Kidney (tissue), 14 donors: ENCODE results near the gene LHFPL3. TPM values are rescaled to one million over a fixed set of nuclear protein-coding genes. Genes with fewer than 3 reads are reported as not detected.

Experiments used
- DNase-seq, 5 donors: peaks; one replicate each; pipeline ENCODE4 v3.0.0-alpha.2; 2013 to 2020
- FAIRE-seq: peaks from 2 replicates; lab custom pipeline; 2012; peaks lifted over from hg19 to GRCh38; lab: Jason Lieb, UNC
- H3K27ac ChIP-seq, 2 donors: one replicate each; pipeline ENCODE4 v1.7.0; 2013; ENCODE audit warnings: low read depth in 2 of 2, low read length in 2 of 2, inconsistent platforms in 1 of 2
- H3K27me3 ChIP-seq: one replicate; pipeline ENCODE4 v1.7.1; 2013; ENCODE audit warnings: low read length, inconsistent platforms; ENCODE audit not compliant: control insufficient read depth, insufficient read depth
- H3K36me3 ChIP-seq, 3 donors: one replicate each; pipeline versions ENCODE4 v1.7.0 to v1.7.1; 2013; ENCODE audit warnings: low read length in 3 of 3, control low read depth in 1 of 3, inconsistent platforms in 1 of 3; ENCODE audit not compliant: insufficient read depth in 3 of 3, control insufficient read depth in 2 of 3
- H3K4me1 ChIP-seq, 3 donors: one replicate each; pipeline versions ENCODE4 v1.7.0 to v1.7.1; 2013; ENCODE audit warnings: low read length in 3 of 3, inconsistent platforms in 1 of 3, low read depth in 1 of 3; ENCODE audit not compliant: control insufficient read depth in 2 of 3, insufficient read depth in 2 of 3
- H3K4me3 ChIP-seq, 3 donors: one replicate each; pipeline versions ENCODE4 v1.7.0 to v1.8.1; 2013; ENCODE audit warnings: low read length in 3 of 3, control low read depth in 1 of 3, inconsistent platforms in 1 of 3
- H3K9ac ChIP-seq, 3 donors: one replicate each; pipeline versions ENCODE4 v1.7.0 to v1.7.1; 2013; ENCODE audit warnings: low read length in 3 of 3, control low read depth in 1 of 3, inconsistent platforms in 1 of 3
- H3K9me3 ChIP-seq, 3 donors: one replicate each; pipeline versions ENCODE4 v1.7.0 to v1.7.1; 2013; ENCODE audit warnings: low read length in 3 of 3, control low read depth in 1 of 3, inconsistent platforms in 1 of 3; ENCODE audit not compliant: control insufficient read depth in 2 of 3, insufficient read depth in 1 of 3
- intact Hi-C: fragments of 100-400 bp; cut with DNase I; formaldehyde crosslinking; loops from one replicate; pipeline ENCODE4 v1.11.1; 2022
- polyA plus RNA-seq: library from polyadenylated mRNA; stranded (reverse); fragments of 350-450 nt; fragmentation: Illumina TruSeq; extraction: RNeasy Lipid Tissue Mini Kit (QIAGEN cat#74804); gene quantifications from one replicate; pipeline ENCODE4 v1.2.3, GENCODE V29; 2014; ENCODE audit warnings: low read depth, low replicate concordance; ENCODE audit not compliant: insufficient read depth
- total RNA-seq: library from RNA; stranded (reverse); fragmentation: NEBNext Ultra II Directional; extraction: Animal tissue kit (Norgen Biotek cat#: 25700); gene quantifications from one replicate; pipeline ENCODE4 v1.2.1, GENCODE V29; 2021
- TF ChIP-seq, protein P1 (sequence below): IDR thresholded peaks from 3 replicates; pipeline ENCODE4 v1.5.1; 2012; ENCODE audit warnings: mild to moderate bottlenecking, moderate library complexity, borderline replicate concordance; ENCODE audit not compliant: insufficient read depth; ENCODE audit errors: extremely low read depth
- donor health status: control.
- donor health status: control.
- donor health status: control.
- donor health status: control.
- donor health status: control.
- donor health status: DM: yes; HTN: yes; CAD: no.
- donor health status: Normal renal cell carcinoma (clear cell type).

LHFPL3 gene
- total and polyA plus RNA-seq, 2 donors from 2014 or later = not detected

DNA sequence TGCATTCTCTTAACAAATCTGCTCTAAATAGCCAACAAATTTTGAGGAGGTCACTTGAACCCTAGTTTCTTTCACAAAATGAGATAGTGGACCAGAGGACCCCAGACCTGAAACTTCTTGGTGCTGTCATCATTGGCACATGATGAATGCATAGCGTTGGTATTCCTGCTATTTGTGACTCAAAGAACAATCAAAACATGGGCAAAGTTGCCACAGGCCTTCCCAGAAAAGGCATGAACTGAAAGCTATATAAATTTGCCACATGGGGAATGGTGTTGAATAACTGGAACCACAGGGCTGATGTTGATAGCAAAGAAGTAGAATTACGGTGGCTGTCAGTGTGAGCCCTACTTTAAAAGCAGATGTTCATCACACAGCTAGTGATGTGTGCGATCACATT lies 465.8 kb downstream of the LHFPL3 start:
- Histone ChIP-seq H3K36me3 (no peaks in the 10 kb centered on the region), H3K27me3 (no peaks in the 10 kb centered on the region), H3K9me3 (no peaks in the 10 kb centered on the region), H3K4me1 (no peaks in the 10 kb centered on the region), H3K27ac (no peak overlapping the region), H3K9ac (no peak overlapping the region), H3K4me3 (no peak overlapping the region)
- TF ChIP-seq, protein P1, sequence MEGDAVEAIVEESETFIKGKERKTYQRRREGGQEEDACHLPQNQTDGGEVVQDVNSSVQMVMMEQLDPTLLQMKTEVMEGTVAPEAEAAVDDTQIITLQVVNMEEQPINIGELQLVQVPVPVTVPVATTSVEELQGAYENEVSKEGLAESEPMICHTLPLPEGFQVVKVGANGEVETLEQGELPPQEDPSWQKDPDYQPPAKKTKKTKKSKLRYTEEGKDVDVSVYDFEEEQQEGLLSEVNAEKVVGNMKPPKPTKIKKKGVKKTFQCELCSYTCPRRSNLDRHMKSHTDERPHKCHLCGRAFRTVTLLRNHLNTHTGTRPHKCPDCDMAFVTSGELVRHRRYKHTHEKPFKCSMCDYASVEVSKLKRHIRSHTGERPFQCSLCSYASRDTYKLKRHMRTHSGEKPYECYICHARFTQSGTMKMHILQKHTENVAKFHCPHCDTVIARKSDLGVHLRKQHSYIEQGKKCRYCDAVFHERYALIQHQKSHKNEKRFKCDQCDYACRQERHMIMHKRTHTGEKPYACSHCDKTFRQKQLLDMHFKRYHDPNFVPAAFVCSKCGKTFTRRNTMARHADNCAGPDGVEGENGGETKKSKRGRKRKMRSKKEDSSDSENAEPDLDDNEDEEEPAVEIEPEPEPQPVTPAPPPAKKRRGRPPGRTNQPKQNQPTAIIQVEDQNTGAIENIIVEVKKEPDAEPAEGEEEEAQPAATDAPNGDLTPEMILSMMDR = no peak
- no peak for FAIRE-seq
- no peak for DNase-seq
- intact Hi-C loops = no loop called here

DNA sequence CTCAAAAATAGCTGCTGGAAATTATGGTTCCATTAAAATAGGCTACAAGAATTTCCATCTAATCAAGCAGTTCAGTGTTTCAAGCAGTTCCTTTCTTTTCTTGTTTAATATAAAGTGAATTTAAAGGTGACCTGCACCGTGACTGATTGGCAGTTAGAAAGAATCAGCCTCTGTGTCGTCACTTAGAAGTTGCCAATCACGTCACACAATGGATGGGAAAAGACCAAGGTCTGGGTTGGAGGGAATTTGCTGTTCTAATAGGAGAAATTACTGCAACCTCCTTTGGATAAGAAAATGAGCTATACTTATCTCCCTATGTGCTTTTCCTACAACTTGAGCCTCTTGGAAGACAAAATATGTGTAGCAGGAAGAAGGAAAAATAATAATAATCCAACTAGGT lies 466.2 kb downstream of the LHFPL3 start:
- intact Hi-C loops = no loop called here
- DNase-seq (no peak), FAIRE-seq (no peak)
- Histone ChIP-seq H3K4me1 (no peaks in the 10 kb centered on the region), H3K27me3 (no peaks in the 10 kb centered on the region), H3K4me3 (no peak overlapping the region), H3K9me3 (no peaks in the 10 kb centered on the region), H3K9ac (no peak overlapping the region), H3K27ac (no peak overlapping the region), H3K36me3 (no peaks in the 10 kb centered on the region)
- TF ChIP-seq, protein P1 = no peak

DNA sequence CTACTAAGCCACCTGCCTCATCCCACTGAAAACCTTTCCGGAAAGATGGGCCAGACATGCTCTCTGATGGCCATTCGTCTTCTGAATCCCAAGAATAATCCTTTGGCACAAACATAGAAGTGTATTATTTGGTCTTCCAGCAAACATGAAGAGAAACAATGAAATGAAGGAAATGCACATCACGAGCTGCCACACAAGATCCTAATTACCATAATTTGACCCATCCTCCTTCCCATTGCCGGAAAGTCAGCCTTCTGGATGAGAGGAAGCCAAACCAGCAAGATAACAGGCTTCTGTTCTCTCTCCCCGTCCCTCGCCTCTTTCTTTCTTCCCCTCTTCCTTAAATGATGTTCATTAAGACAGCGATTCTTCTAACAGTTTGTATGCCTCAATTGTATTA lies 466.7 kb downstream of the LHFPL3 start:
- DNase-seq = no peak
- no peaks in the 10 kb centered on the region for H3K27me3 ChIP-seq
- no peak overlapping the region for H3K4me3 ChIP-seq
- TF ChIP-seq, protein P1 = no peak
- H3K36me3 ChIP-seq = no peaks in the 10 kb centered on the region
- H3K9ac ChIP-seq = no peak overlapping the region
- FAIRE-seq = no peak
- H3K9me3 ChIP-seq = no peaks in the 10 kb centered on the region
- H3K27ac ChIP-seq = no peak overlapping the region
- no peaks in the 10 kb centered on the region for H3K4me1 ChIP-seq
- intact Hi-C loops = no loop called here

DNA sequence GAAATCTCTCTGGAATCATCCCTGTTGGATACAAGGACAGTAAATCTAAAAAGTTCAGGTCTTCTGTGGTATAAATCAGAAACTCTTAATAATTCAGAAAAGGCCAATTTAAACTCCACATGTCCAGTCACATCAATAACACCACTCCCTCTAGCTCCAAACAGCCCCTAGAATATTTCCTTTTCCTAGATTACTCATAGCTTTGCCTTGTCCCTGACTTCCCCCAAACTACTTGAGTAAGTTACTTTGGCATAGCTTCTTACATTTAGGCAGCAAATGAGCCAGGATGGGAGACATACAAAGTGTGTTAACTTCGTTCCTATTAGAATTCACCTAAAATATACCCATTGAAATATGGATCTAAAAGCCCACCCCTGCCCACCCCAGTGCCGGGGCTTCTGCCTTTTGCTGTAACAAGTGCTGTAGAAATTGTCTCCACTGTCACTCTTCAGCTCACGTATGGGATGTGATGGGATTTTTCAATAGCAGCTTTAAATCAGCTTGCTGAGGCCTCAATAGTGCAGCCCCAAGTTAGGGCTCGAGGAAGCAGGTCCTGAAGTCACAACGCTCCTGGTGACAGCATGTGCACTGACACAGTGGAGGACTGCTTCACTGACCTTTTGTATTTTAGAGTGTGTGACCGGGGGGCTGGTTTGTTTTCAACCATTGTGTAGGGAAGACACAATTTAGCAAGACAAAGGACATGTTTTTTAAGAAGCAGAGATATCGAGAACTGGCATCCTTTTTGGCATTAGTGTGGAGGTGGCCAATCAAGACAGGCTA lies 467.4 kb downstream of the LHFPL3 start:
- intact Hi-C loops = no loop called here
- FAIRE-seq = no peak

More for the DNA sequence above, 467.4 kb downstream of the LHFPL3 start:
- no peak for DNase-seq
- TF ChIP-seq, protein P1 = no peak
- Histone ChIP-seq H3K9ac (no peak overlapping the region), H3K36me3 (no peaks in the 10 kb centered on the region), H3K4me1 (no peaks in the 10 kb centered on the region), H3K9me3 (no peaks in the 10 kb centered on the region), H3K27me3 (no peaks in the 10 kb centered on the region), H3K4me3 (no peak overlapping the region), H3K27ac (no peak overlapping the region)
